Measurements from ENCODE around the gene POLR1B.
"Not testable (repeated sequence)": the region's sequence is repeated elsewhere in the genome, so short reads cannot be mapped to it uniquely, and the experiment has no call there.

The POLR1B gene

DNA sequence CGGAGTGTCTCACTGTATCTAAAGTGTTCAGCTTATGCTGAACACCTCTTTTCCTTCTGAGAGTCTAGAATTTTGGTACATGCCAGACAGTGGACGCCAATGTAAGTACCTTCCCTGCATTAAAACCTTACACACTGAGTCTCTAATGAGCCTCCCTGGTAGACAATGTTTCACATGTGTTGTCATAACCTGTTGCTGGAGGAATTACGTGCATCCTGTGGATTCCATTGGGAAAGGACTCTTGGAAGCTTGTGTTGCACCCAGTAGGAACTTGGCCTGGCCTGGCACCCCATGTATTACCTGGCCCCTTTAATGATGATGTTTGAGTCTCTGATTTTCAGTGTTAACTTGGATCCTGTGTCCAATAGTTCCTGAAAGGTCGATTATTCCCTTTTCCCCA lies 62.7 kb downstream of the POLR1B start:
- DNase-seq: no peak

DNA sequence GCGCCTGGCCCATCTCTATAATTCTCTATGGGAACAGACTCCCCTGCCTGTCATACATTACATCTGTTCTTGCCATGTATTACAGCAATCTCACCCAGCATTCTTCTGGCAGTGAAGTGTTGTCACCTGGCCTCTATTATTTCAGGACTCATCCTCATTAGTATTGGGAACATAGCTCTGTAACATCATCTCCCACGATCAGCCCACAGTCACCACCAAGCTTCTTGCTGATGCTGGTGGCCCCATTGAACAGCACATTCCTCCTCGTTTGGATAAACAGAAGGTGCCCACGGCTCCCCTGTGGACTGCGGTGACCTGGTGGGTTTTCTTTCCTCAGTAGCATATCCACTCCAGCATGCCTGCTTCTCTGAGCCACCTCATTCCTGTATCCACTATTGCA lies 63.7 kb downstream of the POLR1B start:
- DNase-seq: no peak

DNA sequence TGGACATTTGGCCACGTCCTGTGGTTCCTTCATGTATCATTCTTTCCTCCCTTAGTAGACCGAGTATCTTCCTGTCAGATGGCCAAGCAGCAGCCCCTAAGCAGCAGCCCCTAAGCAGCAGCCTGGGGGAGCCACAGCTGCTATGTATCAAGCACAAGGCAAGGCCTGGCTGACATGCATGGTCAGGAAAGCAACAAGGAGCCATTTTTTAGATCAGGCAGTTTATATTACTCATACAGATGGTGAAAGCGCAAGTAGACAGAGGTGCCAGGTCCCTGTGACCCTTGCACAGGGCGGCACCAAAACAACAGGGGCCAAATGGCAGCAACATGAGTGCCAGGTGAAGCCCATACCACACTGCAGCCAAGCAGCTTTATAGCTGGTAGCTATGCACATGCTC lies 64.3 kb downstream of the POLR1B start:
- DNase-seq: no peak

DNA sequence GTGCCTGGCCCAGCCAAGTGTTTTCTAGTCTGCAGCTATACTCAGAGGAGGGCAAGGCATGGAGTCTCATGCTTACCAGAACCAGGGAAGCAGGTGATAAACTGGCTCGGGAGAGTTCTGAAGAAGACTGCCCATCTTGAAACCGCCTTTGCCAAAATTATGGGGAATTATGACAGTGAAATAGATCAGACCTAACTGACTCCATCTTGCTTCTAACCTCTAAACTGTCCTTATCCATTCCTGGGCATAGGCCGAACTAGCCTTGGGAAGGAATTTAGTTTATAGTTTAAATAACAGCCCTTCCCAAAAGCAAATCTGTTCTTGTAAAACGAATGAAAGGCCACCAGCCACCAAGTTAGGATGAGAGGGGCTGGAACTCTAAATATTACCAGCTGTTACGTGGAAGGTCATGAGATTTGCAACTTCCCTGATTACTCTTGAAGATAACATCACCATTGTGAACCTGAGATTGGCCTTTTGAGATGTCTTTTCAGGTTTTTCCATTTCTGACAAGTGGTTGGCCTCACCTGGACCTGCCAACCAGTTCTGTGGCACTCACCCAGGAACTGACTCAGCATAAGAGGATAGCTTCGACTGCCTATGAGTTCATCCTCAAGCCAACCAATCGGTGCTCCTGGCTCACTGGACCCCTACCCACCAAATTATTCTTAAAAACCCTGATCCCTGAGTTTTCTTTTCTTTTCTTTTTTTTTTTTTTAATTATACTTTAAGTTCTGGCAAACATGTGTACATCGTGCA lies 65.6 kb downstream of the POLR1B start:
- no peak for DNase-seq

DNA sequence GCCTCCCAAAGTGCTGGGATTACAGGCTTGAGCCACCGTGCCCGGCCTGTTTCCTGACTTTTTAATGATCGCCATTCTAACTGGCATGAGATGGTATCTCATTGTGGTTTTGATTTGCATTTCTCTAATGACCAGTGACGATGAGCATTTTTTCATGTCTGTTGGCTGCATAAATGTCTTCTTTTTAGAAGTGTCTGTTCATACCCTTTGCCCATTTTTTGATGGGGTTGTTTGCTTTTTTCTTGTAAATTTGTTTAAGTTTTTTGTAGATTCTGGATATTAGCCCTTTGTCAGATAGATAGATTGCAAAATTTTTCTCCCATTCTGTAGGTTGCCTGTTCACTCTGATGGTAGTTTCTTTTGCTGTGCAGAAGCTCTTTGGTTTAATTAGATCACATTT lies 67.1 kb downstream of the POLR1B start:
- DNase-seq: not testable (repeated sequence)

DNA sequence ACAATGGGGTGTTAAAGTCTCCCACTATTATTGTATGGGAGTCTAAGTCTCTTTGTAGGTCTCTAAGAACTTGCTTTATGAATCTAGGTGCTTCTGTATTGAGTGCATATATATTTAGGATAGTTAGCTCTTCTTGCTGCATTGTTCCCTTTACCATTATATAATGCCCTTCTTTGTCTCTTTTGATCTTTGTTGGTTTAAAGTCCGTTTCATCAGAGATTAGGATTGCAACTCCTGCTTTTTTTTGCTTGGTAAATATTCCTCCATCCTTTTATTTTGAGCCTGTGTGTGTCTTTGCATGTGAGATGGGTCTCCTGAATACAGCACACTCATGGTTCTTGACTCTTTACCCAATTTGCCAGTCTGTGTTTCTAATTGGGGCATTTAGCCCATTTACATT lies 70.0 kb downstream of the POLR1B start:
- not testable (repeated sequence) for DNase-seq

DNA sequence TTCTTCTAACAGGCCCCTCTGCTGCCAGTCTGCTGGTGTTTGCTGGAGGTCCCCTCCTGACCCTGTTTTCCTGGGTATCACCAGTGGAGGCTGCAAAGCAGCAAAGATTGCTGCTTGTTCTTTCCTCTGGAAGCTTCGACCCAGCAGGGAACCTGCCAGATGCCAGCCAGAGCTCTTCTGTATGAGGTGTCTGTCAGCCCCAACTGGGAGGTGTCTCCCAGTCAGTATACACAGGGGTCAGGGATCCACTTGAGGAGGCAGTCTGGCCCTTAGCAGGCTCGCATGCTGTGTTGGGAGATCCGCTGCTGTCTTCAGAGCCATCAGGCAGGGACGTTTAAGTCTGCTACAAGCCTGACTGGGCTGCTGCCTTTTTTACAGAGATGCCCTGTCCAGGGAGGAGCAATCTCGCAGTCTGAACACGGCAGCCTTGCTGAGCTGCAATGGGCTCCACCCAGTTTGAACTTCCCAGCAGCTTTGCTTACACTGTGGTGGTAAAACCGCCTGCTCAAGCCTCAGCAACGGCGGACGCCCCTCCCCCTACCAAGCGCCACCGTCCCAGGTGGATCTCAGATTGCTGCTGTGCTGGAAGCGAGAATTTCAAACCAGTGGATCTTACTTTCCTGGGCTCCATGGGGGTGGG lies 72.1 kb downstream of the POLR1B start:
- DNase-seq: no peak

DNA sequence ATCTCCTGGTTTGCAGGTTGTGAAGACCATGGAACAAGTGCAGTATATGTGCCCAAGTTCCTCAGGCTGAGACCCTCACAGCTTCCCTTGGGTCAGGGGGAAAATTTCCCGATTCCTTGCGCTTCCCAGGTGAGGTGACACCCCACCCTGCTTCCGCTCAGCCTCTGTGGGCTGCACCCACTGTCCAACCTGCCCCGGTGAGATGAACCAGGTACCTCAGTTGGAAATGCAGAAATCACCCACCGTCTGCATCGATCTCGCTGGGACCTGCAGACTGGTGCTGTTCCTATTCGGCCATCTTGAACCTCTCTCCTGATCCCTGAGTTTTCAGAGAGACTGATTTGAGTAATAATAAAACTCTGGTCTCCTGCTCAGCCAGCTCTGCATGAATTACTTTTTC lies 72.8 kb downstream of the POLR1B start:
- no peak for DNase-seq

DNA sequence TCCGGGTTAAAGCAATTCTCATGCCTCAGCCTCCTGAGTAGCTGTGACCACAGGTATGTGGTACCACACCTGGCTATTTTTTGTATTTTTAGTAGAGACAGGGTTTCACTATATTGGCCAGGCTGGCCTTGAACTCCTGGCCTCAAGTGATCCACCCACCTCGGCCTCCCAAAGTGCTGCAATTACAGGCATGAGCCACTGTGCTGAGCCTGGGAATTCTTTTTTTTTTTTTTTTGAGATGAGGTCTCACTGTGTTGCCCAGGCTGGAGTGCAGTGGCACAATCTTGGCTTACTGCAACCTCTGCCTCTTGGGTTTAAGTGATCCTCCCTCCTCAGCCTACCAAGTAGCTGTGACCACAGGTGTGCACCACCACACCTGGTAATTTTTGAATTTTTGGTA lies 73.5 kb downstream of the POLR1B start:
- not testable (repeated sequence) for DNase-seq

DNA sequence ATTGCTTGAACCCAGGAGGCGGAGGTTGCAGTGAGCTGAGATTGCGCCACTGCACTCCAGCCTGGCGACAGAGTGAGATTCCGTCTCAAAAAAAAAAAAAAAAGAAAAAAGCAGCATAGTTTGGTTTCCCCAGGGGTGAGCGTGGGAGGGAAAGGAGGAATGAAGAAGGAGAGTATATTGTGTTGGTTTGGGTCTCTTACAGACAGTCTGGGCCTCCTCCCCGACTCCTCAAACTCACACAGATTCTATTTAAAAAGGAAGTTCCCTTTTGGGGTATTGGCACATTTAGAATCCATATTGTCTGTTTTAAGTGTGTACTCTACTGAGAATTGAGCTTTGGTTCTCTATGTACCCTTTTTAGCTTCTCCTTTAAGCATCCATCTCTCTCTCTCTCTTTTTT lies 76.1 kb downstream of the POLR1B start:
- DNase-seq: no peak

DNA sequence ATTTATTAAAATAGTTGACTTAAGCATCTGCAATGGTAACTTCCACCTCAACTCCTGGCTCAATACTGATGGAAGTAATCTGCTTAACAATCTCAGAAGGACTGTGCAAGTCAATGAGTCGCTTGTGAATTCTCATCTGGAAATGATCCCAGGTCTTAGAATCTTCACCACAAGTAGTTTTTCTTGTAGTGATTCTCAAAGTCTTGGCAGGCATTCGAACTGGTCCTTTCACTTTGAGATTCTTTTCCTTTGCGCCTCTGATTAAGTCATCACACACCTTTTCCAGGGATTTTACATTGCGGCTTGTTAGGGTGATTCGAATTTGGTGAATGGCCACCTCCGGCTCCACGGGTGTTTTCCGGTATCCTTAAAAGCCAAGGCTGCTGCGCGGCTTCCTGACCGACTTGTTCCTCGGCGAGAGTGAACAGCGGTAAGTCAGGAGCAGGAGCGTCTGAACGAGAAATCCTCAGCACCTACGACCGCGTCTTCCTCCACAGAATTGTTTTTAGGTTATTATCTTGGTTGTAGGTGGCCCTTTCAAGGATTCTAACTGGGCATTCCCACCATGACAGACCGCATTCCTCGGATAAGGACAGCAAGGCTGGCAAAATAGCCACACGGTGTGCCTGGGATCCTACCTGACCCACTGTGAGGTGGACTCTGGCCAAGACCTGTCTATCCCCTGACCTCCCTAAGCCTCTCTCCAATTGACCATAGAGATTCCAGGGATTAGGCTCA lies 79.7 kb downstream of the POLR1B start:
- no peak for DNase-seq

DNA sequence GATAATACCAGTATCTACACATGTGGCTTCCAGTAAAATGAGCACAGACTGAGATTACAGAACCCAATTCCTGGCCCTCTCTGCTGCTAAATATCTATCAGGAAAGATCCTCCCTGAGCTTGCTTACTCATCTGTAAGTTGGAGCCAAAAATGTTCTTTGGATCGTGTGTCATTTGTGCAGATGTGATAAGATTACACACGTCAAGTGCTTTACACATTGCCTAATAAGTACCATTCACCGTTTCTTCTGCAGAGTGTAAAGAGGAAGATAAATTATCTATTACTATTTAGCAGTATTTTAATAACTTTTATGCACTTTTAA lies 80.2 kb downstream of the POLR1B start:
- no peak for DNase-seq

DNA sequence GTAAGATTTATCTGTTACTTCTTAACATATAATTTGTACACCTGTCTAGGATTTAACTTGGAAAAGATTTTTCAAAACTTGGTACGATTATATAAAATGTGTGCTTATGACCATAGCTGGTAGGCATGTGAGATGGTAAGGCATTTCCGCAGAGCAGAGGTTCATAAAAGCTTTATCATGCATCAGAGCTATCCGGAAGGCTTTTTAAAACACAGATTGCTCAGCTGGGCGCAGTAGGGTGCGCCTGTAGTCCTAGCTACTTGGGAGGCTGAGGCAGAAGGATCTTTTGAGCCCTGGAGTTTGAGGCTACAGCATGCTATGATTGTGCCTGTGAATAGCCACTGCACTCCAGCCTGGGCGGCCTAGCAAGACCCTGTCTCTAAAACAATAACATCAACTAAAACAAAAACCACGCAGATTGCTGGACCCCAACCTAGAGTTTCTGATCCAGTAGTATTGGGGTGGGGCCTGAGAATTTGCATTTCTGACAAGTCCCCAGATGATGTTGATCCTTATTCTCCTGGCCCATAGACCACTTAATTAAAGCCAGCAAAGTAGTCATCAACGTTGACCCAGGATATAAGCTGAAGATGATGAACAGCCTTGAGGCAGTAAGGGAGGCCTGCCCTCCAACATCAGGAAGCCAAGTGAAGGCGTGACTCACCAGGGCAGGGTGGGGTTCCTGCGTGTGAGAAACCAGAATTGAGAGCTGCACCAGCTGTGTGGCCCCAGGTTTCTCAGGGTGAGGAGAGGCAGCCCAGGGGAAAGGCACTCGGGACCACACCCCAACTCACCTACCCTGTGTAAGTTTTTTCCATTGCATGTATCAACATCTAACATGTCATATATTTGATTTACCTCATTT lies 81.9 kb downstream of the POLR1B start:
- DNase-seq: no peak

DNA sequence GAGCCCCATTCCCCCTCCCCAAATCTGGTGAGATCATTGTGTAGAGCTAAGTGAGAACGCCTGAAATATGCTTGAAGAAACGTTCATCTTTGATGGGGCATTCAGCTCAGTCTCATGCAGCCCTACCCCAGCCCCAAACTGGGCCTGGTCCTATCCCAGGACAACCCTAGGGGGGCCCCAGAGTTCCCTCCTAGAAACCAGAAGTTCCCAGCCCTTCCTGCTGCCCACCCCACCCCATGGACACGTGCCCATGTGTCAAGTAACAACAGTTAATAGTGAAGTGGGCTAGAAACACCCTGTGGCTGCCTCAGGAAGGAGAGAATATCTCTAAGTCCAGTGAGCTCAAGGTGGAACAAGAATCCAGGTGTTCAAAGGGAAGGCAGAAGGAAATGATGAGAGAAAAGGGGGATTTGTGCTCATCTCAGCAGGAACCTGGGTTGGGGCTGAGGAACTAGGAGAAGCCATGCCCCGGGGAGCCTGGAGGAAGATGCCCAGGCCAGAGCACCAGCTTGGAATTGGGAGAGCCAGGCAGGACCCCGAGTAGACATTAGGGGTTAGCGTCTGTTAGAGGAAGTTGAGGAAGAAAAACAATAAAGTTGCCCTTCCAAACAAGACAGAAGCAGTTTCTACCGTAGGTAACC lies 83.3 kb downstream of the POLR1B start:
- DNase-seq: no peak

DNA sequence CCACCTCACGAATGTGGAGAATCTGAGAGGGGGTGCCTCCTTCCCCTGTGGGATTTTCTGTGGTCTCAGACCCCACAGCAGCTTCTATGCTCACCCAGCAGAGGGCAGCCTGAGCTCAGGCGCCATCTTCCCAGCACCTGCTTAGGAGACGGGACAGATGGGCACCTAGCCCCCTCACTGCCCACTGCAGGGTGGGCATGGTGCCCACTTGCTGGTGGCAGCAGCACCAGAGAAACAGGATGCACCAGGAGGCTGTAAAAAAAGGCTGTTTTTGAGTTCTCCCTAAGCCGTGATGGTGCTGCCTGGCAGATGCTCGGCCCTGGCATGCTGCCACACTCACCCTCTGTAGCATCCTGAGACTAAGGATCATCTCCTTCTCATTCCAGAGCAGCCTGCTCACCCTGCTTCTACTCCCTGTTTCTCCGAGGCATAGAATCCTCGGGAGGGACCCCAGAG lies 84.4 kb downstream of the POLR1B start:
- DNase-seq: peak; percentile 4 to 75 (median 59)

All from NCI-H1417 (cell line).